ENCODE results near the gene MEIS2. TPM values are rescaled to one million over a fixed set of nuclear protein-coding genes. Genes with fewer than 3 reads are reported as not detected.

Gene MEIS2
- total and polyA plus RNA-seq, 5 experiments from 2014 or later: not detected

DNA sequence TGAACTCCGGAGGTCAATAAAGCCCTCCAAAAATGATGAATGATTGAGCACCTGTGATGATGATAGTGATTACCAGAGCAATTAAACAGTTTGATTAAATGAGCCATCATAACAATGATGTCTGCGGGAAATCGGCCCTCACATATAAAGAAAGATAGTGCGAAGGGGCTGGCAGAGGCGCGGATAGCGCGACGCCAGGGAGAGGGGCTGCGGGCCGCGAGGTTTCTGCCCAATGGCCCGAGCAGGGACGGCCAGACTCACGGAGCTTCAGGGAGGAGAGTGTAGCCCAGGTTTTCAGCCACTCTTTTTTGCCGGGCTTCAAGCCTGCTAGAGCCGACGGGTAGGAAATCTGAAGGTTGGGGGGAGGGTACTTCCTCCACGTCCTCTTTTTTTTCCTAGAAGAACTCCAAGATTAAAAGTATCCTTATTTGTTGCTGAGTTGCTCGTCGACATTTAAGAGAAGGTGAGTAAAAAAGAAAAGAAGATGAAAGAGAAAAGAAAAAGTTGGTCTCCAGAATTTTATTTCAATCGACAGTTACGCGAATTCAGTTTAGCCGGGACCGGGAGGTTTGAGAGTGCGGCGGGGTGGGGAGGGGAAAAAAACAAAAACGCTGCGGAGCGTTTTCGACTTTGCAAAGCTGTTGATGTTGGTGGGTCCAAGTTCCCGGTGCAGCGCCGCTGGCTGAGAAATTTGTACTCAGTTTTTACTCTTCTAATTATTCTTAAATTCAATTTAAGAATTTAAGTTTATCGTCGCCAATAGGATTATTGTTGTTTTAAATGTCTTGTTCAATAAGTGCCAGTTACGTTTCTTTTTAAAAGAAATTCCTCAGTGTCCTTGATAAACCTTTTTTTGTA, 2.2 kb upstream of the MEIS2 start:
- H3K4me3 Mint-ChIP-seq: peak overlapping the region; percentile 33 to 82 (median 57)
- H3K9me3 Mint-ChIP-seq: peaks cover 0 to 47% (median 22%) of the 10 kb centered on the region in 9 donors
- H3K36me3 Mint-ChIP-seq: peaks cover 13 to 40% (median 29%) of the 10 kb centered on the region in 3 donors
- H3K27ac Mint-ChIP-seq: no peak overlapping the region
- peaks cover 30 to 48% (median 42%) of the 10 kb centered on the region in 4 donors for H3K4me1 Mint-ChIP-seq
- ATAC-seq: no peak
- DNase-seq: no peak
- POLR2A ChIA-PET: no interaction called here
- peaks cover 58 to 98% (median 72%) of the 10 kb centered on the region in 5 donors for H3K27me3 Mint-ChIP-seq

GRCh38 chr15:37101980-37102304, 1.6 kb upstream of the MEIS2 start:
- Mint-ChIP-seq H3K36me3 (peaks cover 13 to 42% (median 32%) of the 10 kb centered on the region in 3 donors), H3K4me3 (peak overlapping the region in 9 of 10 donors; percentile 55 to 99 (median 82)), H3K27me3 (peaks cover 58 to 98% (median 75%) of the 10 kb centered on the region in 5 donors), H3K4me1 (peaks cover 31 to 54% (median 47%) of the 10 kb centered on the region in 4 donors), H3K9me3 (peaks cover 0 to 47% (median 16%) of the 10 kb centered on the region in 9 donors), H3K27ac (no peak overlapping the region)
- POLR2A ChIA-PET: no interaction called here
- ATAC-seq (no peak), DNase-seq (no peak)

DNA sequence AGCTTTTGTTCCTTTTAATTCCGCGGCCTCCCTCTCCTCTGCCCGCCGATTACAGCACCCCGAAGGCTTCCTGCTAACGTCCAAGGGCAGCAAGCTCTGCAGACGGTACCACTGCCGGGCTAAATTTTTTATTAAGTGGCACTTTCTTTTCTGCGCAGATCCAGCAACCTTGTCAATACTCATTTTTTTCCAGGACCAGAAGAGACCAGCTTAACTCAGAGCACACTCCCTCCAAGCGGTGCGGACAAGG, 542 bp upstream of the MEIS2 start:
- Mint-ChIP-seq H3K27ac (peak overlapping the region in 4 of 10 donors; percentile 1 to 84 (median 66)), H3K4me3 (peak overlapping the region; percentile 82 to 99 (median 94)), H3K27me3 (peaks cover 54 to 98% (median 78%) of the 10 kb centered on the region in 5 donors), H3K4me1 (peaks cover 30 to 53% (median 48%) of the 10 kb centered on the region in 4 donors), H3K9me3 (peaks cover 0 to 41% (median 12%) of the 10 kb centered on the region in 9 donors), H3K36me3 (peaks cover 15 to 42% (median 27%) of the 10 kb centered on the region in 3 donors)
- DNase-seq: peak in 2 of 10 donors; percentile 7 to 24
- POLR2A ChIA-PET: interaction anchor here (0.6 kb wide), 1 partner anchor 1586 kb away, joined by 3 read pairs; no protein-coding TSS in a partner anchor
- peak; percentile 20 to 28 for ATAC-seq

GRCh38 chr15:37099319-37100108, 835 bp downstream of the MEIS2 start:
- POLR2A ChIA-PET: no interaction called here
- ATAC-seq: peak in 1 of 2 donors; percentile 22
- H3K4me1 Mint-ChIP-seq: peaks cover 35 to 58% (median 53%) of the 10 kb centered on the region in 4 donors
- peak overlapping the region; percentile 82 to 99 (median 95) for H3K4me3 Mint-ChIP-seq
- no peak for DNase-seq
- peaks cover 50 to 98% (median 72%) of the 10 kb centered on the region in 5 donors for H3K27me3 Mint-ChIP-seq
- peaks cover 0 to 34% (median 12%) of the 10 kb centered on the region in 9 donors for H3K9me3 Mint-ChIP-seq
- H3K36me3 Mint-ChIP-seq: peaks cover 15 to 34% (median 29%) of the 10 kb centered on the region in 3 donors
- peak overlapping the region in 3 of 10 donors; percentile 62 to 73 (median 71) for H3K27ac Mint-ChIP-seq

GRCh38 chr15:37098468-37099318, 1.7 kb downstream of the MEIS2 start:
- Mint-ChIP-seq H3K9me3 (peaks cover 0 to 26% (median 8%) of the 10 kb centered on the region in 9 donors), H3K27me3 (peaks cover 48 to 98% (median 72%) of the 10 kb centered on the region in 5 donors), H3K4me1 (peaks cover 36 to 58% (median 53%) of the 10 kb centered on the region in 4 donors), H3K27ac (peak overlapping the region in 2 of 10 donors; percentile 25 to 62), H3K36me3 (peaks cover 11 to 29% (median 24%) of the 10 kb centered on the region in 3 donors), H3K4me3 (peak overlapping the region; percentile 80 to 99 (median 94))
- ATAC-seq (peak; percentile 65 to 77), DNase-seq (peak in 3 of 10 donors; percentile 5 to 27 (median 12))
- POLR2A ChIA-PET: no interaction called here

DNA sequence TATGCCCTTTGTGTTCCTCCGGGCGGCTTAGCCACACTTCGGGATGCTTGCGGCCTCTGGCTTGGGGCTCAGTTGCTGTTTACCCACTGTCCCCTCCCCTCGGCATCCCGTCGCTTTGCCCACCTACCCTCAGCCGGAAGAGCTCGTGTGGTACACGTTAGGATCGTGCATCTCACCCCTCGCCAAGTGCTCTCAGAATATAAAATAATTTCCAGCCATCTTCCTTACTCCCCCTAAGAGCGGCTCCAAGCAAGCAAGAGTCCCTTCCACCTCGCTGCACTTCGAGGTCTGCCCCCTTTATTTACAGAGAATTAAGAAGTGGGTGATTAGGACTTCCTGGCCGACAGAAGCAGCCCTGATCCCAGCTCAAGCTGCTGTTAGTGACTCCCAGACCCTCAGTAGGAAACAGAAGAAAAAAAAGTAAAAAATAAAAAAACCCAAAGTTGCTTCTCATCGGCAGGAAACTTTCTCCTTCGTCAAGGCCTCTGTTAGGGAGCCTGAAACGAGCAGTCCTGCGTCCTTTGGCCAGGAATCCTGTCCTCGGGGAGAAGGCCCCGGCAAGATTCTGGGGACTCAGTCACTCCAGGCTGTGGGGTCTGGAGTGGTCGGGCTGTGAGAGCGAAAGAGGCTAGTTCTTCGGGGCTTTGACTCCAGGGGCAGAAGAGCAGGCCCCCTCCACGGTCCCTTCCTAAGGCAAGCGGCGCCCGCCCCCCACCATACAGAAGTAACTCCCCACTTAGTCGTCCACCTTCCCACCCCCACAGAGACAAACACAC, 3.0 kb downstream of the MEIS2 start:
- no peak for ATAC-seq
- DNase-seq: no peak
- H3K36me3 Mint-ChIP-seq: peaks cover 9 to 31% (median 21%) of the 10 kb centered on the region in 3 donors
- POLR2A ChIA-PET: no interaction called here
- peaks cover 0 to 15% (median 3%) of the 10 kb centered on the region in 9 donors for H3K9me3 Mint-ChIP-seq
- peak overlapping the region; percentile 50 to 89 (median 70) for H3K4me3 Mint-ChIP-seq
- peak overlapping the region in 1 of 10 donors; percentile 40 for H3K27ac Mint-ChIP-seq
- H3K4me1 Mint-ChIP-seq: peaks cover 34 to 56% (median 50%) of the 10 kb centered on the region in 4 donors
- peaks cover 54 to 98% (median 72%) of the 10 kb centered on the region in 5 donors for H3K27me3 Mint-ChIP-seq

GRCh38 chr15:37096558-37097143, 3.7 kb downstream of the MEIS2 start:
- POLR2A ChIA-PET: no interaction called here
- H3K4me1 Mint-ChIP-seq: peaks cover 31 to 51% (median 47%) of the 10 kb centered on the region in 4 donors

GRCh38 chr15:37095770-37096557, 4.4 kb downstream of the MEIS2 start:
- POLR2A ChIA-PET: no interaction called here
- Mint-ChIP-seq H3K36me3 (peaks cover 8 to 25% (median 16%) of the 10 kb centered on the region in 3 donors), H3K27ac (peak overlapping the region in 2 of 10 donors; percentile 41 to 86), H3K9me3 (peaks cover 0 to 10% (median 1%) of the 10 kb centered on the region in 9 donors), H3K4me1 (peaks cover 28 to 45% (median 41%) of the 10 kb centered on the region in 4 donors), H3K27me3 (peaks cover 51 to 98% (median 78%) of the 10 kb centered on the region in 5 donors), H3K4me3 (peak overlapping the region in 4 of 10 donors; percentile 22 to 57 (median 44))
- ATAC-seq (no peak), DNase-seq (no peak)

More at GRCh38 chr15:37096558-37097143, 3.7 kb downstream of the MEIS2 start:
- Mint-ChIP-seq H3K27ac (no peak overlapping the region), H3K36me3 (peaks cover 9 to 28% (median 18%) of the 10 kb centered on the region in 3 donors), H3K9me3 (peaks cover 0 to 12% (median 1%) of the 10 kb centered on the region in 9 donors), H3K27me3 (peaks cover 52 to 98% (median 75%) of the 10 kb centered on the region in 5 donors), H3K4me3 (peak overlapping the region in 8 of 10 donors; percentile 50 to 83 (median 70))
- DNase-seq (no peak), ATAC-seq (no peak)

GRCh38 chr15:37094915-37095711, 5.2 kb downstream of the MEIS2 start:
- Mint-ChIP-seq H3K27me3 (peaks cover 51 to 95% (median 77%) of the 10 kb centered on the region in 5 donors), H3K9me3 (peaks cover 0 to 9% (median 1%) of the 10 kb centered on the region in 9 donors), H3K4me1 (peaks cover 25 to 37% (median 35%) of the 10 kb centered on the region in 4 donors), H3K36me3 (peaks cover 4 to 20% (median 10%) of the 10 kb centered on the region in 3 donors), H3K27ac (peak overlapping the region in 1 of 10 donors; percentile 86), H3K4me3 (peak overlapping the region in 4 of 10 donors; percentile 25 to 52 (median 32))
- POLR2A ChIA-PET: no interaction called here
- DNase-seq: no peak
- ATAC-seq: no peak
